Measurements from ENCODE around the gene CHAT. TPM values are rescaled to one million over a fixed set of nuclear protein-coding genes. Genes with fewer than 3 reads are reported as not detected.

Gene CHAT
- total RNA-seq: not detected

- ATAC-seq: no peak
Measured at GRCh38 chr10:49613882-49614241, at the start of gene CHAT. TSS of gene CHAT (plus strand) at chr10:49614037. CDS start at chr10:49614190, 153 bp downstream.

DNA sequence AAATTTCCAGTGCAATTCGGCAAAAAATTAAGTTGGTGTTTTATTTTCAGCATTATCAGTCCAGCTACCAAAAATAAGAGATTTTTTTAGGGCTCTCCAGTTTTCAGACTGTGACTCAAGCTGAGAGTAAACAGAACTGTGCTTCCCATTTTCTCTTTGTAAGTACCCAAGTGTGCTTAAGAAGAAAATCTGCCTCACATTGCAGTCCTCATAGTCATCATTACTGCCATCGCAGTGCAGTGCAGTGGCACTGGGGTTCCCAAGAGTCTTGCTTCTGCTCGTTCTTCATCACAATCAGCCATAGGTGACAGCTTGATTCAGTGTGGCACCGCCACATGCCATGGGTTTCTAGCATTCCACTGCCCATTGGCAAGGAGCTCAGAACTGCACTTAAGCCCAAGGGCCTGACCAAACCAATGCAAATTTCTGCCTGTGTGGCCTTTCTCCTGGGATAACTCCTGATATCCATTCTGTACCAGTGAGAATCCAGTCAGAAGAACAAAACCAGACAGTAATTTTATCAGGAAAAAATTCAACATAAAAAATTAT, 49.3 kb upstream of the CHAT start:
- no peak for ATAC-seq

DNA sequence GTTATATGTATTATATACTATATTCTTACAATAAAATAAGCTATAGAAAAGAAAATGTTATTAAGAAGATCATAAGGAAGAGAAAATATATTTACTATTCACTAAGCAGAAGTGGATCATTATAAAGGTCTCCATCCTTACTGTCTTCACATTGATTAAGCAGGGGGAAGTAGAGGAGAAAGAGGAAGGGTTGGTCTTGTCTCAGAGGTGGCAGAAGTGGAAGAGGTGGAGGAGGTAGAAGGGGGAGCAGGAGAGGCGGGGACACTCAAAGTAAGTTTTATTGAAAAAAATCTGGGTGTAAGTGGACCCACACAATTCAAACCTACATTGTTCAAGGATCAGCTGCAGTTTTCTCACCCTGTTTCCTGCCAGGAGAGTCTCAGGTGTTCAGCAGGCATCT, 46.0 kb upstream of the CHAT start:
- no peak for ATAC-seq

DNA sequence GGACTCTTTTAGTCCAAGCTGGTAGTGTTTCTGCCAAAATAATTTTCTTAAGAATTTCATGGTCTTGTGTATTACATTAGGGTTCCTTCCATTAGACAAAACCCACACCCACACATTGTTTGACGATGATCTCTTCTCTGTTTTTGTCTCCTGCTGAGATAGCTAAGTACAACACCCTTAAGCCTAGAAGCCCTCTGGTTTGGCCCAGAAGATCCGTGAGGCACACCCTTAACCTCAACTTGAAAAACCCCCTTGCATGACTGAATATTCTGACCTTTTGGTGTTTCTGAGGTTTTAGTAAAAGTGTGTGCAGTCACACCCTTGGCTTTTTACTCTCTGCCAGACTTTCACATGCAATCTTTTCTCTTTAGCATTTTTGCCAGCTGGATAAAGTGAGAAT, 45.6 kb upstream of the CHAT start:
- no peak for ATAC-seq

DNA sequence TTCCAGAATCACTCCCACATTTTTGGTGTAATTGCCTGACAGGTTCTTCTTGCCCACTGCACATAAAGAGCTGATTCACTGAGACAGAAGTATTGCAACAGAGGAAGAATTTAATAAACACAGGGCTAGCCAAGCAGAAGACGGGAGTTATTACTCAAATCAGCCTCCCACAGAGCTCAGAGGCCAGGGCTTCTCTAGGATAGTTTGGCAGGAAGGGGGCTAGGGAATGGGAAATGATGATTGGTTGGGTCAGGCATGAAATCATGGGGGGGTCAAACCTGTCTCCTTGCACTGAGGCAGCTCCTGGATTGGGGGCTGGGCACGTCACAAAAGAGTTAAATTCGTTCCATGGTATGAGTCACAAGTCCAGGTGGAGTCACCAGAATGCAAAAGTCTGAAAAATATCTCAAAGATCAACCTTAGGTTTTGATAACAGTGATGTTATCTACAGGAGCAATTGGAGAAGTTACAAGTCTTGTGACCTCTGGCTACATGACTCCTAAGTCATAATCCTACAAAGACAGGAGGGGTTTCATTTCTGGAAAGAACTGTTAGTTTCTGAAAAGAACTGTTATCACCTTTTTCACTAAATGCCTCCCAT, 44.7 kb upstream of the CHAT start:
- ATAC-seq: peak; percentile 69

DNA sequence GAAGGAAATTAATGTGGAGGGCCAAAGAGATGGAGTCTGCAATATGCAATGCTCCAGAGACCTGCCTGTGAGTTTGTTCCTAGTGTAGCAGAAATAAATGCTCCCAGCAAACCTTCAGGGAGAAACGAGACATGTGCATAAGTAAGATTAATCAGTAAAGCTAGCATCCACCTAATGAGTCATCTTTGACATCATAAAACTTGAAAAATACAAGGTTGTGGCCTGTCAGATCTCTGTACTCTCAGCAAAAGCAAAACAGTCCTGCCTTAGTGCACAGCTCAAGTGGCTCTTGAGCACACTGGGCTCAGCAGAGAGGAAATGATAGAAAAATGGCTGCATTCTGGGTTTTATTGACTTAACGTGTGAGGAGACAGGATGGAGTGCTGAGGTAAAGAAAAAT, 42.4 kb upstream of the CHAT start:
- ATAC-seq: no peak

- no peak for ATAC-seq
Measured at GRCh38 chr10:49572594-49573114, 41.2 kb upstream of the CHAT start.

DNA sequence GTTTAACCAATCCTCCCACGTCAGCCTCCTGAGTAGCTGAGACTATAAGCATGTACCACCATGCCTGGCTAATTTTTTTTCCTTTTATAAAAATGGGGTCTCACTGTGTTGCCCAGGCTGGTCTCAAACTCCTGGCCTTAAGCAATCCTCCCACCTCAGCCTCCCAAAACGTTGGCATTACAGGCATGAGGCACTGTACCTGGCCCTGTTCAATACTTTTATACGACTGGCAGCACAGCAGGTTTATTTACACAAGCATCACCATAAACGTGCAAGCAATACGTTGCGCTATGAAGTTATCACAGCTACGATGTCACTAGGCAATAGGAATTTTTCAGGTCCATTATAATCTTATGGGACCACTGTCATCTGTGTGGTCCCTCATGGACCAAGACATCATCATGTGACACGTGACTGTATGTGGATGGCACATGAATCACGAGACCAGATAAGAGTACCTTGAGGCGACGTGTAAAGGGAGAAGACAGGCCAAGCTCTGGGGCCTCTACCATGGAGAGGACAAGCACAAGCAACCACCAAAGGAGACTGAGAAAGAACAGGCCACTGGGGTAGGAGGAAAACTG, 38.3 kb upstream of the CHAT start:
- ATAC-seq: no peak

DNA sequence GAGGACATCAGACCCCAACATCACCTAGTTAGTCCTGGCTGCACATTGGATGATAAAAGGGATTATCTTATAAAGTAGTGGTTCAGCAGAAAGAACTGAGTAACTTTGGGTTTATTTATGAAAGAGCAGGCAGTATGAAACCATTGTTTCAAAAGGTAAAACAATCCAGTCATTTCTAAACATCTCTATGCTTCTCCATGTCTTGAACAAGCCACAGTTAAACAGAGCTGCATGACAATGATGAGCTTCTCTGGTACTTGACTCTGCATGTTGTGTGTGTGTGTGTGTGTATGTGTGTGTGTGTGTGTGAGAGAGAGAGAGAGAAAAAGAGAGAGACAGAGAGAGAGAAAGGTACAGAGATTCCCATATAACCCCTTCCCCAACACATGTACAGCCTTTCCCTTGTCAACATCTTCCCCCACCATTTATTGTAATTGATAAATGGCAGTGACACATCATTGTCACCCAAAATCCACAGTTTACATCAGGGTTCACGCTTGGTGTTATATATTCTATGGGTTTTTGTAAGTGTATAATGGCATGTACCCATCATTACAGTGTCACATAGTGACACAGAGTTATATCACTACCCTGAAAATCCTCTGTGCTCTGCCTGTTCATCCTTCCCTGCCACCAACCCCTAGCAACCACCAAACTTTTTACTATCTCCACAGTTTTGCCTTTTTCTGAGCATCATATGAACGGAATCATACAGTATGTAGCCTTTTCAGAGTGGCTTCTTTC, 36.5 kb upstream of the CHAT start:
- ATAC-seq: no peak

DNA sequence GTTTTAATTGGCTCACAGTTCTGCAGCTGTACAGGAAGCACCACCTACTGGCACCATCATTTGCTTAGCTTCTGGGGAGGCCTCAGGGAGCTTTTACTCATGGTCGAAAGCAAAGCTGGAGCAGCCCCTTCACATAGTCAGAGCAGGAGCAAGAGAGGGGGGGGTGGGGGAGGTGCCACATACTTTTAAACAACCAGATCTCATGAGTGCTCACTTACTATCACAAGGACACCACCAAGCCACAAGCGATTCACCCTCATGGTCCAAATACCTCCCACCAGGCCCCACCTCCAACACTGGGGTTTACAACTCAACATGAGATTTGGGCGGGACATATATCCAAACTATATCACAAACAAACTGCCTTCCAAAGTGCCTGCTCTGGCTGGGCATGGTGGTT, 35.4 kb upstream of the CHAT start:
- ATAC-seq: no peak

GRCh38 chr10:49579621-49580020, 34.2 kb upstream of the CHAT start:
- peak; percentile 31 for ATAC-seq

- no peak for ATAC-seq
Measured at GRCh38 chr10:49585387-49585786, 28.4 kb upstream of the CHAT start.

- ATAC-seq: no peak
Measured at GRCh38 chr10:49587981-49588380, 25.9 kb upstream of the CHAT start.

GRCh38 chr10:49592726-49593563, 20.9 kb upstream of the CHAT start:
- ATAC-seq: peak; percentile 66

DNA sequence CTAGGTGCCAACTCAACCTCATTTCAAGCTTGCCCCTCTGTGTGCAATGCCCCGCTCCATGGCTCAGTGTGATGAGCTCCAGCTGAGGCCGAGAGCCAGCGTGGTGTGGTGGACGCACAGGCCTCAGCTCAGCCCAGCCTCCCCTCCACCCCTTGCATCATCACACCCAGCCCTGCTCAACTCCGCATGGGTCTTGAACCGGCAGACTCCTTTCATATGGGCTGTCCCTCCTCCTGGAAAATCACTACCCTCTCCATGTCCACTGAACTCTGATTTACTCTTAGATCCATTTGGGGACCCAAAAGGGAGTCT, 20.3 kb upstream of the CHAT start:
- no peak for ATAC-seq

DNA sequence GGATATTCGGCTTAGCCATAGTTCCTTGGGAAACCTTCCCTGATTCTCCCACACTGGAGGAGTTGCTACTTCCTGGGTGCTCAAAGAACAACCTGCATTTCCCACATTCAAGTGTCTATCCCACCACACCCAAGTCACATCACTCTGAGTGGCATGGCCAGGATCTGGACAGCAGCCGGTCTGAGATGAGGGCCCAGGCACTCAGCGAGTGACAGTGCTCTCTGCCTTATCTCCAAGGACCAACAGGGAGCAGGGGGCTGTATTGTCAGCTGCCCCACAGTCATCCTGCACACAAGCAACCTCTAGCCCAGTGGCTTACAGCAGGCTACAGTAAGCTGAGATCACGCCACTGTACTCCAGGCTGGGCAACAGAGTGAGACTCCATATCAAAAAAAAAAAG, 19.8 kb upstream of the CHAT start:
- no peak for ATAC-seq

GRCh38 chr10:49594594-49594993, 19.2 kb upstream of the CHAT start:
- ATAC-seq: peak; percentile 27

- ATAC-seq: no peak
Measured at GRCh38 chr10:49595003-49595712, 18.7 kb upstream of the CHAT start.

GRCh38 chr10:49595713-49596492, 17.9 kb upstream of the CHAT start:
- peak; percentile 70 for ATAC-seq

- peak; percentile 31 for ATAC-seq
Measured at GRCh38 chr10:49596493-49596809, 17.4 kb upstream of the CHAT start.

DNA sequence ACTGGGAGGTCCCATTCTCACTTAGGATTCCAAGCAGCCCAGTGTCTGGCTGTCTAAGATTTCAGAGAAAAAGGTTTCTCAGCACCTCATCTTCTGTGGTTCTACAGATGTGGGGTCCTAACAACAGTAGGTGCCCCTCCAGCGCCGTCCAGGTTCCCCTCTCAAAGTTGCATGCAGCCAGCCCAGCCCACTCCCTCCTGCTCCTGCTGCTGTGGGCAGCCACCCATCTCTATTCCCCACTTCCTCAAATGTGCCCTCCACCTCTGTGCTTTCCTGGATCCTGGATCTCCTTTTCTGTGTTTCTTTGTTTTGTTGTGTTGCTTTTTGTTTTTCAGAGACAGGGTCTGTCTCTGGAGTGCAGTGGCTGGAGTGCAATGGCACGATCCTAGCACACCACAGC, 17.0 kb upstream of the CHAT start:
- no peak for ATAC-seq

Measured in esophagus mucosa (tissue), 1 donor.